ENCODE measurements around the gene CFP. TPM values are rescaled to one million over a fixed set of nuclear protein-coding genes. Genes with fewer than 3 reads are reported as not detected.

Gene CFP
- total and polyA plus RNA-seq, 2 of the 13 experiments (the other 11 are each of a cell fraction or from before 2014, with no cell fraction given), result 0.01 TPM; not detected in 1

DNA sequence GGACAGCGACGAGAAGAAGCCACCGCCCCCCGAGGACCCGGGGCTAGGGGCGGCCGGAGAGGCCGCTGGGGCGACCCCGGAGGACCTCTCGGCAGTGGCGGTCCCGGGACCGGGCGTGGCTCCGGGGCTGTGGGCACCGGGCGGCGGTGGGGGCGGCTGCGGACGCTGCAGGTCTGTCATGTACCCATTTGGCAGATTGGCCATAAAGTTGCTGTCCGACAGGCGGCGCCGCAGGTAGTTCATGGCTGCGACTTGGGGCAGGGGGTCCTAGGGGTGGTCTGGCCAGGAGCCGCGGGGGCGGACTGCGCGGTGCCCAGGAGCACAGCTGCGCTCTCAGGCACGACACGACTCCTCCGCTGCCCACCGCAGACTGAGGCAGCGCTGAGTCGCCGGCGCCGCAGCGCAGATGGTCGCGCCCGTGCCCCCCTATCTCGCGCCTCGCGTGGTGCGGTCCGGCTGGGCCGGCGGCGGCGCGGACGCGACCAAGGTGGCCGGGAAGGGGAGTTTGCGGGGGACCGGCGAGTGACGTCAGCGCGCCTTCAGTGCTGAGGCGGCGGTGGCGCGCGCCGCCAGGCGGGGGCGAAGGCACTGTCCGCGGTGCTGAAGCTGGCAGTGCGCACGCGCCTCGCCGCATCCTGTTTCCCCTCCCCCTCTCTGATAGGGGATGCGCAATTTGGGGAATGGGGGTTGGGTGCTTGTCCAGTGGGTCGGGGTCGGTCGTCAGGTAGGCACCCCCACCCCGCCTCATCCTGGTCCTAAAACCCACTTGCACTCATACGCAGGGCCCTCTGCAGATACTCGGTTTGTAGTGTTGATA lies 10.0 kb downstream of the CFP start, which contains the start of gene SYN1 (continued):
- TF ChIP-seq, protein P1, sequence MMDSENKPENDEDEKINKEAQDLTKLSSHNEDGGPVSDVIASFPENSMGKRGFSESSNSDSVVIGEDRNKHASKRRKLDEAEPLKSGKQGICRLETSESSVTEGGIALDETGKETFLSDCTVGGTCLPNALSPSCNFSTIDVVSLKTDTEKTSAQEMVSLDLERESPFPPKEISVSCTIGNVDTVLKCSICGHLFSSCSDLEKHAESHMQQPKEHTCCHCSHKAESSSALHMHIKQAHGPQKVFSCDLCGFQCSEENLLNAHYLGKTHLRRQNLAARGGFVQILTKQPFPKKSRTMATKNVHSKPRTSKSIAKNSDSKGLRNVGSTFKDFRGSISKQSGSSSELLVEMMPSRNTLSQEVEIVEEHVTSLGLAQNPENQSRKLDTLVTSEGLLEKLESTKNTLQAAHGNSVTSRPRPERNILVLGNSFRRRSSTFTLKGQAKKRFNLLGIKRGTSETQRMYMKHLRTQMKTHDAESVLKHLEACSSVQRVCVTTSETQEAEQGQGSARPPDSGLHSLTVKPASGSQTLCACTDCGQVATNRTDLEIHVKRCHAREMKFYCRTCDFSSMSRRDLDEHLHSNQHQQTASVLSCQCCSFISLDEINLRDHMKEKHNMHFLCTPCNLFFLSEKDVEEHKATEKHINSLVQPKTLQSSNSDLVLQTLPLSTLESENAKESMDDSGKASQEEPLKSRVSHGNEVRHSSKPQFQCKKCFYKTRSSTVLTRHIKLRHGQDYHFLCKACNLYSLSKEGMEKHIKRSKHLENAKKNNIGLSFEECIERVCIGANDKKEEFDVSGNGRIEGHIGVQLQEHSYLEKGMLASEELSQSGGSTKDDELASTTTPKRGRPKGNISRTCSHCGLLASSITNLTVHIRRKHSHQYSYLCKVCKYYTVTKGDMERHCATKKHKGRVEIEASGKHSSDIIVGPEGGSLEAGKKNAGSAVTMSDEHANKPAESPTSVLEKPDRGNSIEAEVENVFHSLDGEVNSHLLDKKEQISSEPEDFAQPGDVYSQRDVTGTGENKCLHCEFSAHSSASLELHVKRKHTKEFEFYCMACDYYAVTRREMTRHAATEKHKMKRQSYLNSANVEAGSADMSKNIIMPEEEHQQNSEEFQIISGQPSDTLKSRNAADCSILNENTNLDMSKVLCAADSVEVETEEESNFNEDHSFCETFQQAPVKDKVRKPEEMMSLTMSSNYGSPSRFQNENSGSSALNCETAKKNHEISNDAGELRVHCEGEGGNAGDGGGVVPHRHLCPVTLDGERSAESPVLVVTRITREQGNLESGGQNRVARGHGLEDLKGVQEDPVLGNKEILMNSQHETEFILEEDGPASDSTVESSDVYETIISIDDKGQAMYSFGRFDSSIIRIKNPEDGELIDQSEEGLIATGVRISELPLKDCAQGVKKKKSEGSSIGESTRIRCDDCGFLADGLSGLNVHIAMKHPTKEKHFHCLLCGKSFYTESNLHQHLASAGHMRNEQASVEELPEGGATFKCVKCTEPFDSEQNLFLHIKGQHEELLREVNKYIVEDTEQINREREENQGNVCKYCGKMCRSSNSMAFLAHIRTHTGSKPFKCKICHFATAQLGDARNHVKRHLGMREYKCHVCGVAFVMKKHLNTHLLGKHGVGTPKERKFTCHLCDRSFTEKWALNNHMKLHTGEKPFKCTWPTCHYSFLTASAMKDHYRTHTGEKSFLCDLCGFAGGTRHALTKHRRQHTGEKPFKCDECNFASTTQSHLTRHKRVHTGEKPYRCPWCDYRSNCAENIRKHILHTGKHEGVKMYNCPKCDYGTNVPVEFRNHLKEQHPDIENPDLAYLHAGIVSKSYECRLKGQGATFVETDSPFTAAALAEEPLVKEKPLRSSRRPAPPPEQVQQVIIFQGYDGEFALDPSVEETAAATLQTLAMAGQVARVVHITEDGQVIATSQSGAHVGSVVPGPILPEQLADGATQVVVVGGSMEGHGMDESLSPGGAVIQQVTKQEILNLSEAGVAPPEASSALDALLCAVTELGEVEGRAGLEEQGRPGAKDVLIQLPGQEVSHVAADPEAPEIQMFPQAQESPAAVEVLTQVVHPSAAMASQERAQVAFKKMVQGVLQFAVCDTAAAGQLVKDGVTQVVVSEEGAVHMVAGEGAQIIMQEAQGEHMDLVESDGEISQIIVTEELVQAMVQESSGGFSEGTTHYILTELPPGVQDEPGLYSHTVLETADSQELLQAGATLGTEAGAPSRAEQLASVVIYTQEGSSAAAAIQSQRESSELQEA (CRISPR knock-in tag; IDR thresholded peaks at IDR 0.05; ENCODE audit: not compliant biosample characterization), result peak; percentile 45
- TF ChIP-seq BHLHE40 (IDR thresholded peaks at IDR 0.05; ENCODE audit: low read length) (peak; percentile 89), TMF1 (CRISPR knock-in tag; IDR thresholded peaks at IDR 0.05; ENCODE audit: low read depth) (peak; percentile 84), MXI1 (IDR thresholded peaks at IDR 0.05; ENCODE audit: borderline replicate concordance, low read depth, low read length) (peak; percentile 49; the same call in 1 of the 3 replicates), ZSCAN25 (CRISPR knock-in tag; IDR thresholded peaks at IDR 0.05) (0 out of 2 replicates have a peak, but pooled peaks have one; percentile 36), ERF (CRISPR knock-in tag; IDR thresholded peaks at IDR 0.05) (peak; percentile 73), NFKB2 (CRISPR knock-in tag; IDR thresholded peaks at IDR 0.05; ENCODE audit: borderline replicate concordance) (peak; percentile 82), ZNF274 (CRISPR knock-in tag; IDR thresholded peaks at IDR 0.05) (0 out of 2 replicates have a peak, but pooled peaks have one; percentile 48), ZMYM4 (CRISPR knock-in tag; IDR thresholded peaks at IDR 0.05) (peak; percentile 36; the same call in 1 of the 2 replicates), ZNF292 (CRISPR knock-in tag; IDR thresholded peaks at IDR 0.05; ENCODE audit: borderline replicate concordance, low read depth) (no peak), TSC22D2 (CRISPR knock-in tag; IDR thresholded peaks at IDR 0.05; ENCODE audit: borderline replicate concordance) (peak; percentile 65; the same call in 1 of the 2 replicates), ZSCAN21 (CRISPR knock-in tag; IDR thresholded peaks at IDR 0.05; ENCODE audit: borderline replicate concordance) (peak; percentile 77; the same call in 1 of the 2 replicates), ETV6 (CRISPR knock-in tag; conservative IDR thresholded peaks at IDR 0.05) (0 out of 2 replicates have a peak, but pooled peaks have one; percentile 47), ZBTB42 (CRISPR knock-in tag; IDR thresholded peaks at IDR 0.05) (no peak)
- TF ChIP-seq, protein P2, sequence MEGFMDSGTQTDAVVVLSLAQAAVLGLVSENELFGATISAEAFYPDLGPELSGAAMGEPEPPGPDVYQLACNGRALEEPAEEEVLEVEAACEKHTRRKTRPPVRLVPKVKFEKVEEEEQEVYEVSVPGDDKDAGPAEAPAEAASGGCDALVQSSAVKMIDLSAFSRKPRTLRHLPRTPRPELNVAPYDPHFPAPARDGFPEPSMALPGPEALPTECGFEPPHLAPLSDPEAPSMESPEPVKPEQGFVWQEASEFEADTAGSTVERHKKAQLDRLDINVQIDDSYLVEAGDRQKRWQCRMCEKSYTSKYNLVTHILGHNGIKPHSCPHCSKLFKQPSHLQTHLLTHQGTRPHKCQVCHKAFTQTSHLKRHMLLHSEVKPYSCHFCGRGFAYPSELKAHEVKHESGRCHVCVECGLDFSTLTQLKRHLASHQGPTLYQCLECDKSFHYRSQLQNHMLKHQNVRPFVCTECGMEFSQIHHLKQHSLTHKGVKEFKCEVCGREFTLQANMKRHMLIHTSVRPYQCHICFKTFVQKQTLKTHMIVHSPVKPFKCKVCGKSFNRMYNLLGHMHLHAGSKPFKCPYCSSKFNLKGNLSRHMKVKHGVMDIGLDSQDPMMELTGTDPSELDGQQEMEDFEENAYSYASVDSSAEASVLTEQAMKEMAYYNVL (CRISPR knock-in tag; IDR thresholded peaks at IDR 0.05; ENCODE audit: borderline replicate concordance), result no peak
- TF ChIP-seq, protein P3, sequence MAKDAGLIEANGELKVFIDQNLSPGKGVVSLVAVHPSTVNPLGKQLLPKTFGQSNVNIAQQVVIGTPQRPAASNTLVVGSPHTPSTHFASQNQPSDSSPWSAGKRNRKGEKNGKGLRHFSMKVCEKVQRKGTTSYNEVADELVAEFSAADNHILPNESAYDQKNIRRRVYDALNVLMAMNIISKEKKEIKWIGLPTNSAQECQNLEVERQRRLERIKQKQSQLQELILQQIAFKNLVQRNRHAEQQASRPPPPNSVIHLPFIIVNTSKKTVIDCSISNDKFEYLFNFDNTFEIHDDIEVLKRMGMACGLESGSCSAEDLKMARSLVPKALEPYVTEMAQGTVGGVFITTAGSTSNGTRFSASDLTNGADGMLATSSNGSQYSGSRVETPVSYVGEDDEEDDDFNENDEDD (CRISPR knock-in tag; IDR thresholded peaks at IDR 0.05; ENCODE audit: borderline replicate concordance), result 0 out of 2 replicates have a peak, but pooled peaks have one; percentile 23

Data from HepG2 (cell line).